HepG2 (cell line): ENCODE results near the gene MYH3. TPM values are rescaled to one million over a fixed set of nuclear protein-coding genes. Genes with fewer than 3 reads are reported as not detected.

ENCODE experiments used
- MAX ChIP-seq: IDR thresholded peaks from 2 replicates; pipeline ENCODE4 v1.6.1; 2012; ENCODE audit warnings: inconsistent platforms
- POGZ ChIP-seq: sonication (generic); formaldehyde crosslinking; IDR thresholded peaks from 2 replicates; pipeline ENCODE4 v1.4.0; 2020; ENCODE audit warnings: mild to moderate bottlenecking, missing genetic modification reagents
- SRSF4 ChIP-seq: fragments of 200-400 bp; formaldehyde crosslinking; IDR thresholded peaks from one replicate; pipeline ENCODE4 v1.6.1; 2018; ENCODE audit warnings: mild to moderate bottlenecking, low read depth, low read length, moderate library complexity; ENCODE audit not compliant: poor library complexity, severe bottlenecking
- polyA plus RNA-seq, 8 experiments: library from polyadenylated mRNA; depleted of rRNA in 3 of 8; stranded (reverse) in 7 of 8; unstranded in 1 of 8; fragments of >200 nt; fragmentation: Illumina TruSeq in 4 of 8; extraction: Trizol in 4 of 8; gene quantifications; 2 replicates each; pipeline versions ENCODE4 v1.2.1 to v1.2.3, GENCODE V29; 2011 to 2016; ENCODE audit warnings: low read depth in 4 of 8, missing spikeins in 1 of 8, mixed read lengths in 1 of 8; ENCODE audit not compliant: insufficient read depth in 1 of 8
- total RNA-seq, 5 experiments: library from RNA; depleted of rRNA; stranded (reverse); fragments of >200 nt; fragmentation: Illumina TruSeq; extraction: Trizol; gene quantifications; 2 replicates each; pipeline ENCODE4 v1.2.3, GENCODE V29; 2016; ENCODE audit warnings: low read depth in 1 of 5
- TF ChIP-seq, protein P1 (sequence below): sonication (generic); formaldehyde crosslinking; IDR thresholded peaks from 2 replicates; pipeline ENCODE4 v1.4.0; 2020; ENCODE audit warnings: low read depth, mild to moderate bottlenecking, missing genetic modification reagents
- TF ChIP-seq, protein P2 (sequence below): sonication (generic); formaldehyde crosslinking; IDR thresholded peaks from 2 replicates; pipeline ENCODE4 v1.8.1; 2022; ENCODE audit warnings: mild to moderate bottlenecking, missing genetic modification reagents
- TF ChIP-seq, protein P3 (sequence below): sonication (generic); formaldehyde crosslinking; IDR thresholded peaks from 2 replicates; pipeline ENCODE4 v1.4.0; 2020; ENCODE audit warnings: missing genetic modification reagents, borderline replicate concordance
- TF ChIP-seq, protein P4 (sequence below): sonication (generic); formaldehyde crosslinking; IDR thresholded peaks from 2 replicates; pipeline ENCODE4 v1.4.0; 2020; ENCODE audit warnings: missing genetic modification reagents, mild to moderate bottlenecking, borderline replicate concordance
- TF ChIP-seq, protein P5 (sequence below): sonication (generic); formaldehyde crosslinking; IDR thresholded peaks from 2 replicates; pipeline ENCODE4 v1.5.0; 2020; ENCODE audit warnings: mild to moderate bottlenecking, missing genetic modification reagents
- TF ChIP-seq, protein P6 (sequence below): sonication (generic); formaldehyde crosslinking; IDR thresholded peaks from 2 replicates; pipeline ENCODE4 v1.5.0; 2020; ENCODE audit warnings: missing genetic modification reagents, mild to moderate bottlenecking, borderline replicate concordance

The MYH3 gene
- total and polyA plus RNA-seq, 2 of the 13 experiments (the other 11 are each of a cell fraction or from before 2014, with no cell fraction given), result 2.5 to 4.5 TPM

DNA sequence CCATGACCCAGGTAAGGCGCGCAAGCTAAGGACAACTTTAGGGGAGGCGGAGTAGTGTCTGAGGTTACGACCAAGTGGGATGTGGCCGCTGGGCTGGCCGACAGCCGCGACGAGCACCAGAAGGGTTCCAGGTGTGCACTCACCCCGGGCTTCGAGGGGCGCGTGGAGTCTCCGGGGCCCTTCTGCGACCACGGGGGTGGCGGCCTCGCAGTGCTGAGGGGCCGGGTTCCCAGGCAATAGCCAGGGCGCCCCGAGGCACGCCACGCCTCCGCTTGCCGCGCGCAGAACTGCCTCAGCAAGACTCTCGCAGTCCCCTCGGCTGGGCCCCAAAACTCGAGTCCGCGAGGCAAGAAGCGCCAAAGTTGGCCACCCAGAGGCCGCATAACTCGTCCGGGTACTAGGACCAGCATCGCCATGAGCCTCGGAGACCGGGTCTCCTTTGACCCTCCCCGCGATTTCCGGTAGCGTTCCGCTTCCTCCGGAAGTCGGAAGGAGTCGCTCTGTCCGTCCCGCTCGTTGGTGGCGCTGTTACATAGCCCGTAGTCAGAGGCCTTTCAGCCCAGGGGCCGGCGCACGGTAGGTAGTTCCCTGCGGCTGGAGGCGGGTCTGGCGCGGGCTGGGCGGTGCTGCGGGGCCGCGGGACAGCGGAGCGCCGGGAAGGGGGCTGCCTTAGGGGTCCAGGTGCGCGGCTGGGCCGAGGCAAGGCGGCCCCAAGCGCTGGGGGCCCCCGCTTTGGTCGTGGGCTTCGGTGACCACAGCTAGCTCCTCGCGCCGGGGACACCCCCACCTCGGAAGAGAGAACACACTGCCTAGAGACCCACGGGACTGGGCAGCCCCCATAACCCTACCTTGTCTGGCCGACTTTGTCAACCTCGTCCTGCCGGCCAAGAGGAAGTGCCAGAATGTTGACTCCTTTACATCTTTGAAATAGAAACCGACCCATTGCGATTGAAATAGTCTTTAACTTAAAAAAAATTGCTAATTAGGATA lies 40.3 kb upstream of the MYH3 start, which contains the start of the genes ADPRM and SCO1 (continued):
- TF ChIP-seq, protein P1, sequence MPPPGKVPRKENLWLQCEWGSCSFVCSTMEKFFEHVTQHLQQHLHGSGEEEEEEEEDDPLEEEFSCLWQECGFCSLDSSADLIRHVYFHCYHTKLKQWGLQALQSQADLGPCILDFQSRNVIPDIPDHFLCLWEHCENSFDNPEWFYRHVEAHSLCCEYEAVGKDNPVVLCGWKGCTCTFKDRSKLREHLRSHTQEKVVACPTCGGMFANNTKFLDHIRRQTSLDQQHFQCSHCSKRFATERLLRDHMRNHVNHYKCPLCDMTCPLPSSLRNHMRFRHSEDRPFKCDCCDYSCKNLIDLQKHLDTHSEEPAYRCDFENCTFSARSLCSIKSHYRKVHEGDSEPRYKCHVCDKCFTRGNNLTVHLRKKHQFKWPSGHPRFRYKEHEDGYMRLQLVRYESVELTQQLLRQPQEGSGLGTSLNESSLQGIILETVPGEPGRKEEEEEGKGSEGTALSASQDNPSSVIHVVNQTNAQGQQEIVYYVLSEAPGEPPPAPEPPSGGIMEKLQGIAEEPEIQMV (CRISPR knock-in tag), result peak; percentile 85
- TF ChIP-seq, protein P2, sequence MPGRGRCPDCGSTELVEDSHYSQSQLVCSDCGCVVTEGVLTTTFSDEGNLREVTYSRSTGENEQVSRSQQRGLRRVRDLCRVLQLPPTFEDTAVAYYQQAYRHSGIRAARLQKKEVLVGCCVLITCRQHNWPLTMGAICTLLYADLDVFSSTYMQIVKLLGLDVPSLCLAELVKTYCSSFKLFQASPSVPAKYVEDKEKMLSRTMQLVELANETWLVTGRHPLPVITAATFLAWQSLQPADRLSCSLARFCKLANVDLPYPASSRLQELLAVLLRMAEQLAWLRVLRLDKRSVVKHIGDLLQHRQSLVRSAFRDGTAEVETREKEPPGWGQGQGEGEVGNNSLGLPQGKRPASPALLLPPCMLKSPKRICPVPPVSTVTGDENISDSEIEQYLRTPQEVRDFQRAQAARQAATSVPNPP, result peak; percentile 91; the same call in 1 of the 2 replicates
- TF ChIP-seq, protein P3, sequence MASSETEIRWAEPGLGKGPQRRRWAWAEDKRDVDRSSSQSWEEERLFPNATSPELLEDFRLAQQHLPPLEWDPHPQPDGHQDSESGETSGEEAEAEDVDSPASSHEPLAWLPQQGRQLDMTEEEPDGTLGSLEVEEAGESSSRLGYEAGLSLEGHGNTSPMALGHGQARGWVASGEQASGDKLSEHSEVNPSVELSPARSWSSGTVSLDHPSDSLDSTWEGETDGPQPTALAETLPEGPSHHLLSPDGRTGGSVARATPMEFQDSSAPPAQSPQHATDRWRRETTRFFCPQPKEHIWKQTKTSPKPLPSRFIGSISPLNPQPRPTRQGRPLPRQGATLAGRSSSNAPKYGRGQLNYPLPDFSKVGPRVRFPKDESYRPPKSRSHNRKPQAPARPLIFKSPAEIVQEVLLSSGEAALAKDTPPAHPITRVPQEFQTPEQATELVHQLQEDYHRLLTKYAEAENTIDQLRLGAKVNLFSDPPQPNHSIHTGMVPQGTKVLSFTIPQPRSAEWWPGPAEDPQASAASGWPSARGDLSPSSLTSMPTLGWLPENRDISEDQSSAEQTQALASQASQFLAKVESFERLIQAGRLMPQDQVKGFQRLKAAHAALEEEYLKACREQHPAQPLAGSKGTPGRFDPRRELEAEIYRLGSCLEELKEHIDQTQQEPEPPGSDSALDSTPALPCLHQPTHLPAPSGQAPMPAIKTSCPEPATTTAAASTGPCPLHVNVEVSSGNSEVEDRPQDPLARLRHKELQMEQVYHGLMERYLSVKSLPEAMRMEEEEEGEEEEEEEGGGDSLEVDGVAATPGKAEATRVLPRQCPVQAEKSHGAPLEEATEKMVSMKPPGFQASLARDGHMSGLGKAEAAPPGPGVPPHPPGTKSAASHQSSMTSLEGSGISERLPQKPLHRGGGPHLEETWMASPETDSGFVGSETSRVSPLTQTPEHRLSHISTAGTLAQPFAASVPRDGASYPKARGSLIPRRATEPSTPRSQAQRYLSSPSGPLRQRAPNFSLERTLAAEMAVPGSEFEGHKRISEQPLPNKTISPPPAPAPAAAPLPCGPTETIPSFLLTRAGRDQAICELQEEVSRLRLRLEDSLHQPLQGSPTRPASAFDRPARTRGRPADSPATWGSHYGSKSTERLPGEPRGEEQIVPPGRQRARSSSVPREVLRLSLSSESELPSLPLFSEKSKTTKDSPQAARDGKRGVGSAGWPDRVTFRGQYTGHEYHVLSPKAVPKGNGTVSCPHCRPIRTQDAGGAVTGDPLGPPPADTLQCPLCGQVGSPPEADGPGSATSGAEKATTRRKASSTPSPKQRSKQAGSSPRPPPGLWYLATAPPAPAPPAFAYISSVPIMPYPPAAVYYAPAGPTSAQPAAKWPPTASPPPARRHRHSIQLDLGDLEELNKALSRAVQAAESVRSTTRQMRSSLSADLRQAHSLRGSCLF (CRISPR knock-in tag), result peak; percentile 74; the same call in 1 of the 2 replicates
- TF ChIP-seq, protein P4, sequence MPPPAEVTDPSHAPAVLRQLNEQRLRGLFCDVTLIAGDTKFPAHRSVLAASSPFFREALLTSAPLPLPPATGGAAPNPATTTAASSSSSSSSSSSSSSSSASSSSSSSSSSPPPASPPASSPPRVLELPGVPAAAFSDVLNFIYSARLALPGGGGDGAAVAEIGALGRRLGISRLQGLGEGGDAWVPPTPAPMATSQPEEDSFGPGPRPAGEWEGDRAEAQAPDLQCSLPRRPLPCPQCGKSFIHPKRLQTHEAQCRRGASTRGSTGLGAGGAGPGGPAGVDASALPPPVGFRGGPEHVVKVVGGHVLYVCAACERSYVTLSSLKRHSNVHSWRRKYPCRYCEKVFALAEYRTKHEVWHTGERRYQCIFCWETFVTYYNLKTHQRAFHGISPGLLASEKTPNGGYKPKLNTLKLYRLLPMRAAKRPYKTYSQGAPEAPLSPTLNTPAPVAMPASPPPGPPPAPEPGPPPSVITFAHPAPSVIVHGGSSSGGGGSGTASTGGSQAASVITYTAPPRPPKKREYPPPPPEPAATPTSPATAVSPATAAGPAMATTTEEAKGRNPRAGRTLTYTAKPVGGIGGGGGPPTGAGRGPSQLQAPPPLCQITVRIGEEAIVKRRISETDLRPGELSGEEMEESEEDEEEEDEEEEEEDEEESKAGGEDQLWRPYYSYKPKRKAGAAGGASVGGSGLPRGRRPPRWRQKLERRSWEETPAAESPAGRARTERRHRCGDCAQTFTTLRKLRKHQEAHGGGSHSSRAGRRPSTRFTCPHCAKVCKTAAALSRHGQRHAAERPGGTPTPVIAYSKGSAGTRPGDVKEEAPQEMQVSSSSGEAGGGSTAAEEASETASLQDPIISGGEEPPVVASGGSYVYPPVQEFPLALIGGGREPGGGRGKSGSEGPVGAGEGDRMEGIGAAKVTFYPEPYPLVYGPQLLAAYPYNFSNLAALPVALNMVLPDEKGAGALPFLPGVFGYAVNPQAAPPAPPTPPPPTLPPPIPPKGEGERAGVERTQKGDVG, result no peak
- TF ChIP-seq POGZ (CRISPR knock-in tag) (peak; percentile 93), MAX (peak; percentile 47; the same call in 1 of the 2 replicates), SRSF4 (no peak)
- TF ChIP-seq, protein P5, sequence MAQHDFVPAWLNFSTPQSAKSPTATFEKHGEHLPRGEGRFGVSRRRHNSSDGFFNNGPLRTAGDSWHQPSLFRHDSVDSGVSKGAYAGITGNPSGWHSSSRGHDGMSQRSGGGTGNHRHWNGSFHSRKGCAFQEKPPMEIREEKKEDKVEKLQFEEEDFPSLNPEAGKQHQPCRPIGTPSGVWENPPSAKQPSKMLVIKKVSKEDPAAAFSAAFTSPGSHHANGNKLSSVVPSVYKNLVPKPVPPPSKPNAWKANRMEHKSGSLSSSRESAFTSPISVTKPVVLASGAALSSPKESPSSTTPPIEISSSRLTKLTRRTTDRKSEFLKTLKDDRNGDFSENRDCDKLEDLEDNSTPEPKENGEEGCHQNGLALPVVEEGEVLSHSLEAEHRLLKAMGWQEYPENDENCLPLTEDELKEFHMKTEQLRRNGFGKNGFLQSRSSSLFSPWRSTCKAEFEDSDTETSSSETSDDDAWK (CRISPR knock-in tag), result no peak
- TF ChIP-seq, protein P6, sequence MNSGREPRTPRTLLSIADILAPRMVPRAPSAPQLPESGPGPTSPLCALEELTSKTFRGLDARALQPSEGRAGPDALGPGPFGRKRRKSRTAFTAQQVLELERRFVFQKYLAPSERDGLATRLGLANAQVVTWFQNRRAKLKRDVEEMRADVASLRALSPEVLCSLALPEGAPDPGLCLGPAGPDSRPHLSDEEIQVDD (CRISPR knock-in tag), result peak; percentile 73; the same call in 1 of the 2 replicates
